Measurements from ENCODE around the gene POLA1. TPM values are rescaled to one million over a fixed set of nuclear protein-coding genes. Genes with fewer than 3 reads are reported as not detected.

POLA1 gene
- total RNA-seq, 2 donors from 2014 or later, result 7.9 to 19.6 TPM

DNA sequence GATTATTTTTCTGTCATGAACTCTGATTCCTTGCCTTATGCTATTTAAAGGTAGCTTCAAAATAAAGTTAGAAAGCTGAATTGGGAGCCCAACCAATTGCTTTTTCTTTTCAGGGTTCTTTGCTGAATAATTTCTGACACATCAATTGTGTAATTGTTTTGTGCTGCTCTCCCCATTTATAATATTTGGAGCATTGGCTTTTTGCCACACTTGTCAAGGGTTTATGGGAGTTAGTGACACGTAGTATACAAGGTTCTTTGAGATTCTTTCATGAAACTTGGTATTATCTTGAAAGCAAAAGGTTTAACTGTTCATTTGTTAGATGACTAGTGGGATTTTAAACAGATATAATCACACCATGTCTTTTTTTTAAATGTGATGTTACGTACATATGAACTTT lies 80.9 kb downstream of the POLA1 start:
- no peak for DNase-seq
- TF ChIP-seq, protein P1, sequence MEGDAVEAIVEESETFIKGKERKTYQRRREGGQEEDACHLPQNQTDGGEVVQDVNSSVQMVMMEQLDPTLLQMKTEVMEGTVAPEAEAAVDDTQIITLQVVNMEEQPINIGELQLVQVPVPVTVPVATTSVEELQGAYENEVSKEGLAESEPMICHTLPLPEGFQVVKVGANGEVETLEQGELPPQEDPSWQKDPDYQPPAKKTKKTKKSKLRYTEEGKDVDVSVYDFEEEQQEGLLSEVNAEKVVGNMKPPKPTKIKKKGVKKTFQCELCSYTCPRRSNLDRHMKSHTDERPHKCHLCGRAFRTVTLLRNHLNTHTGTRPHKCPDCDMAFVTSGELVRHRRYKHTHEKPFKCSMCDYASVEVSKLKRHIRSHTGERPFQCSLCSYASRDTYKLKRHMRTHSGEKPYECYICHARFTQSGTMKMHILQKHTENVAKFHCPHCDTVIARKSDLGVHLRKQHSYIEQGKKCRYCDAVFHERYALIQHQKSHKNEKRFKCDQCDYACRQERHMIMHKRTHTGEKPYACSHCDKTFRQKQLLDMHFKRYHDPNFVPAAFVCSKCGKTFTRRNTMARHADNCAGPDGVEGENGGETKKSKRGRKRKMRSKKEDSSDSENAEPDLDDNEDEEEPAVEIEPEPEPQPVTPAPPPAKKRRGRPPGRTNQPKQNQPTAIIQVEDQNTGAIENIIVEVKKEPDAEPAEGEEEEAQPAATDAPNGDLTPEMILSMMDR (IDR thresholded peaks at IDR 0.05), result no peak
- H3K27ac ChIP-seq, result no peak overlapping the region
- no peak overlapping the region for H3K9ac ChIP-seq (ENCODE audit: low read depth in 2 of 2, low read length in 2 of 2)
- H3K9me3 ChIP-seq, result no peaks in the 10 kb centered on the region
- H3K27me3 ChIP-seq, result no peaks in the 10 kb centered on the region
- no peaks in the 10 kb centered on the region for H3K36me3 ChIP-seq
- intact Hi-C loops (cut with DNase I), result no loop called here
- no peak overlapping the region for H3K4me3 ChIP-seq
- H3K4me1 ChIP-seq, result no peaks in the 10 kb centered on the region

DNA sequence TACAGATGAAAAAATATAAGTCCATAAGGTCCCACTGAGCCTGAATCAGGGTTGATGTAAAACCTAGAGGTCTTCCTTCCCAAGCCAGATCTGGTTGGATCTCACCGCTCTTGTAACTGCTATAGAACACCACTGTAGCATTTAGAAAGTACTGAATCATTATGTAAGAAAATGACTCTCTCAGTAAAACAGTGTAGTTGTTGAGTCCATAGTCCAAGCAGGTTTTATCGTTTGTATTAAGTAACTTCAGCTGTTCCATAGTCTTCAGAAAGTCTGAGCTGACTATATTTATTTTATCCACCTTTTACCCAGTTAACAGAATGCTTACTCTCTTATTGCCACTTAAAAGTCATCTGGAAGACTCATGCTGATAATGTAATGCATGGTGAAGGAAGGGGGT lies 82.2 kb downstream of the POLA1 start:
- Histone ChIP-seq H3K36me3 (no peaks in the 10 kb centered on the region), H3K9me3 (no peaks in the 10 kb centered on the region), H3K27ac (no peak overlapping the region), H3K4me1 (no peaks in the 10 kb centered on the region), H3K9ac (ENCODE audit: low read depth in 2 of 2, low read length in 2 of 2) (no peak overlapping the region), H3K27me3 (no peaks in the 10 kb centered on the region), H3K4me3 (no peak overlapping the region)
- DNase-seq, result no peak
- intact Hi-C loops (cut with DNase I), result no loop called here
- TF ChIP-seq, protein P1 (IDR thresholded peaks at IDR 0.05), result no peak

DNA sequence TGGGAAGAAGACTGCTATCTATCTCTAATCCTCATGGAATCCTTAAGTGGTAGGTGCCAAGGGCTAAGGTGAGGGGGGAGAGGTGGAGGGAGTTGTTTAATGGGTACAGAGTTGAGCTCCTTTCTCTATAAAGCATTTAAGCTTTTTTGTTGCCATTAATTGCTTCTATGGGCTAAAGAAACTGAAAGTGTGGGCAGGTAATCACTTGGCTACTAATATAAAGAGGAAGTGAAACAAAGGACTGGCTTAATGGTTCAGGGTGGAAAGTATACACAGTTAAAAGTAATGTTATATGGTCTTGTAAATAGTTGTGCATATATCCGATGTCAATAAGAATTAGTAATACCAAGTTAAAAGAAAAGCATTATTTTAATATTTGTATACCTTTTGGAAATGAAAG lies 83.9 kb downstream of the POLA1 start:
- Histone ChIP-seq H3K9ac (ENCODE audit: low read depth in 2 of 2, low read length in 2 of 2) (no peak overlapping the region), H3K4me3 (no peak overlapping the region), H3K36me3 (no peaks in the 10 kb centered on the region), H3K27ac (no peak overlapping the region), H3K27me3 (no peaks in the 10 kb centered on the region), H3K9me3 (no peaks in the 10 kb centered on the region), H3K4me1 (no peaks in the 10 kb centered on the region)
- TF ChIP-seq, protein P1 (IDR thresholded peaks at IDR 0.05), result no peak
- DNase-seq, result no peak
- intact Hi-C loops (cut with DNase I), result no loop called here

DNA sequence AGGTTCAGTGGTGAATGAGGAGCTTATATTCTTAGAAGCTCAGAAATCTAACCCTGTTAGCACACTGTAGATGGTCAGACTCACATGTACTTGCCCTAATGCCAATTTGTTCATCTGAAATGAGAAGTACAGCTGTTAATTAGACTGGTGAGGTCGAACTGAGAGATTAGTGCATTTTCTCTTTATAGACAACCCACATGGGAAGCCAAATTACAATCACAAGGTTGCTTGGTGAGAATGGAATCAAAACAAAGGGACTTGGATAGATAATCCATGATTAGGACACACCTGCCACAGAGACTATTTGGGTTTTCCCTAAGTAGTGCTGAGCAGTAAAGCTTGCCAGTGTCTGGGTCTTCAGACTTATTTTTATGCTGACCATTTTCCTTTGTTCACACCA lies 88.3 kb downstream of the POLA1 start:
- H3K4me3 ChIP-seq, result no peak overlapping the region
- H3K27me3 ChIP-seq, result no peaks in the 10 kb centered on the region
- H3K4me1 ChIP-seq, result no peaks in the 10 kb centered on the region
- TF ChIP-seq, protein P1 (IDR thresholded peaks at IDR 0.05), result no peak
- H3K9ac ChIP-seq (ENCODE audit: low read depth in 2 of 2, low read length in 2 of 2), result no peak overlapping the region
- H3K9me3 ChIP-seq, result no peaks in the 10 kb centered on the region
- intact Hi-C loops (cut with DNase I), result no loop called here
- no peaks in the 10 kb centered on the region for H3K36me3 ChIP-seq
- DNase-seq, result no peak
- H3K27ac ChIP-seq, result no peak overlapping the region

DNA sequence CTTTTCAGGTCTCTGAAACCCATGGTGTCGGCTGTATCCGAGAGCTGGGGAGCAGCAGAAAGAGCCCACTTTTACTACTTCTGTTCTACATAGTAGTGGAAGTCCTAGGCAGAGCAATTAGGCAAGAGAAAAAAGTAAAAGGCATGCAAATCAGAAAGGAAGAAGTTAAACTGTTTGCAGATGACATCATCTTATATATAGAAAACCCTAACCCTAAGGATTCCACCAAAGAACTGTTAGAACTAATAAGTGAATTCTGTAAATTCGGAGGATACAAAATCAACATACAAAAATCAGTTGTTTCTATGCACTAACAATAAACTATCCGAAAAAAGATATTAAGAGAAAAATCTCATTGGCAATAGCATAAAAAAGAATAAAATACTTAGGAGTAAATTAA lies 95.3 kb downstream of the POLA1 start:
- intact Hi-C loops (cut with DNase I), result no loop called here
- DNase-seq, result no peak
- no peak overlapping the region for H3K4me3 ChIP-seq
- no peaks in the 10 kb centered on the region for H3K27me3 ChIP-seq
- H3K36me3 ChIP-seq, result no peaks in the 10 kb centered on the region
- H3K4me1 ChIP-seq, result no peaks in the 10 kb centered on the region
- TF ChIP-seq, protein P1 (IDR thresholded peaks at IDR 0.05), result no peak
- no peak overlapping the region for H3K9ac ChIP-seq (ENCODE audit: low read depth in 2 of 2, low read length in 2 of 2)
- H3K27ac ChIP-seq, result no peak overlapping the region
- H3K9me3 ChIP-seq, result no peaks in the 10 kb centered on the region

DNA sequence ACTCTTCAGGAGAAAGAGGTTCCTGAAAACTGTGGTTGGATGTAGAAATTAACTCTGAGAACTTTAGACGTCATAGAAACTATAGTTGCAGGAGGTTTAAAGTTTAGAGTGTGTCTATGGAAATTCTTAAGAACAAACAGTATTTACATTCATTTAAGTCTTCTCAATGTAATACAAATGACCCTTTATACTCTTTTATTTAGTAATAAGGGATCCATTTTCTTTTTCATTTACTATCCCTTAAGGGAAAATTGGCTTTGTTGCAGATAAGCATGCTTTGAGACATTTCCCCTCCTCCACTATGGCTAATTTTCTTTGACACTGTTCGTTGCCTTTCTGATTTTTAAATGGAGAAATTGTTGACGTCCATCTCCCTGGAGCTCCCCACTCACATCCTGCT lies 96.4 kb downstream of the POLA1 start:
- no peak for DNase-seq
- Histone ChIP-seq H3K9ac (ENCODE audit: low read depth in 2 of 2, low read length in 2 of 2) (no peak overlapping the region), H3K27ac (no peak overlapping the region), H3K4me3 (no peak overlapping the region), H3K9me3 (no peaks in the 10 kb centered on the region), H3K36me3 (no peaks in the 10 kb centered on the region), H3K4me1 (no peaks in the 10 kb centered on the region), H3K27me3 (no peaks in the 10 kb centered on the region)
- TF ChIP-seq, protein P1 (IDR thresholded peaks at IDR 0.05), result no peak
- intact Hi-C loops (cut with DNase I), result no loop called here

All from colonic mucosa (tissue), 4 donors.